Breast epithelium (tissue), 4 donors: ENCODE data around the gene LRP1. TPM values are rescaled to one million over a fixed set of nuclear protein-coding genes. Genes with fewer than 3 reads are reported as not detected.

ENCODE experiments used
- DNase-seq, 2 donors: peaks; one replicate each; pipeline ENCODE4 v3.0.0-alpha.2; 2019; ENCODE audit warnings: low spot score in 2 of 2
- H3K27ac ChIP-seq, 2 donors: fragments of 200-600 bp; sonication (generic) in 1 of 2; one replicate each; pipeline ENCODE4 v1.5.1; 2016 to 2019; ENCODE audit warnings: mild to moderate bottlenecking in 1 of 2
- H3K27me3 ChIP-seq, 2 donors: fragments of 200-600 bp; sonication (generic) in 1 of 2; one replicate each; pipeline versions ENCODE4 v1.5.1 to v1.6.0; 2017 to 2019; ENCODE audit warnings: control low read depth in 1 of 2, mild to moderate bottlenecking in 1 of 2
- H3K36me3 ChIP-seq: fragments of 200-600 bp; one replicate; pipeline ENCODE4 v1.5.1; 2019
- H3K4me1 ChIP-seq, 2 donors: fragments of 200-600 bp; sonication (generic); one replicate each; pipeline ENCODE4 v1.5.1; 2016 to 2019; ENCODE audit warnings: control low read depth in 1 of 2
- H3K4me3 ChIP-seq, 3 donors: fragments of 200-600 bp; sonication (generic); 1 replicate in 2 of 3; 2 replicates in 1 of 3; pipeline ENCODE4 v1.5.1; 2016 to 2019; ENCODE audit warnings: mild to moderate bottlenecking in 3 of 3, moderate library complexity in 2 of 3
- H3K9me3 ChIP-seq, 2 donors: fragments of 200-600 bp; sonication (generic) in 1 of 2; one replicate each; pipeline ENCODE4 v1.5.1; 2016 to 2019; ENCODE audit warnings: control low read depth in 1 of 2
- CTCF ChIP-seq, 3 donors: fragments of 450-650 bp; IDR thresholded peaks; one replicate each; pipeline ENCODE4 v1.5.1; 2016 to 2017; ENCODE audit warnings: antibody characterized with exemption in 3 of 3, mild to moderate bottlenecking in 3 of 3, moderate library complexity in 3 of 3
- POLR2A ChIP-seq: fragments of 450-650 bp; IDR thresholded peaks from one replicate; pipeline ENCODE4 v1.6.1; 2016; ENCODE audit warnings: antibody characterized with exemption, mild to moderate bottlenecking, moderate library complexity
- POLR2AphosphoS5 ChIP-seq, 3 donors: sonication (generic); formaldehyde crosslinking; IDR thresholded peaks; one replicate each; pipeline ENCODE4 v1.6.1; 2017; ENCODE audit warnings: antibody characterized with exemption in 3 of 3
- intact Hi-C: fragments of 100-400 bp; cut with DNase I; formaldehyde crosslinking; loops from one replicate; pipeline ENCODE4 v1.15.1; 2023; ENCODE audit warnings: low total_unique reads
- total RNA-seq, 3 donors: library from RNA; depleted of rRNA; stranded (reverse); fragments of >200 nt; gene quantifications; one replicate each; pipeline ENCODE4 v1.1.0, GENCODE V29; 2016

LRP1 gene
- total RNA-seq, 3 donors from 2014 or later, result 102 to 894 (median 240) TPM

- H3K4me3 ChIP-seq, result no peak overlapping the region
- H3K27ac ChIP-seq, result peak overlapping the region; percentile 61 to 89
- no peaks in the 10 kb centered on the region for H3K36me3 ChIP-seq
- H3K4me1 ChIP-seq, result no peaks in the 10 kb centered on the region
- H3K27me3 ChIP-seq, result no peaks in the 10 kb centered on the region
- intact Hi-C loops, result no loop called here
- no peaks in the 10 kb centered on the region for H3K9me3 ChIP-seq
- TF ChIP-seq POLR2AphosphoS5 (IDR thresholded peaks at IDR 0.05) (no peak), CTCF (IDR thresholded peaks at IDR 0.05) (no peak), POLR2A (no peak)
- DNase-seq, result no peak
These were observed 13.0 kb downstream of the LRP1 start for GRCh38 chr12:57141249-57141648.

- Histone ChIP-seq H3K36me3 (no peaks in the 10 kb centered on the region), H3K27ac (peak overlapping the region; percentile 61 to 89), H3K27me3 (no peaks in the 10 kb centered on the region), H3K9me3 (no peaks in the 10 kb centered on the region), H3K4me3 (peak overlapping the region in 1 of 3 donors; percentile 28), H3K4me1 (no peaks in the 10 kb centered on the region)
- TF ChIP-seq CTCF (IDR thresholded peaks at IDR 0.05) (no peak), POLR2A (no peak), POLR2AphosphoS5 (IDR thresholded peaks at IDR 0.05) (no peak)
- intact Hi-C loops, result no loop called here
- DNase-seq, result no peak
These were observed 13.8 kb downstream of the LRP1 start for GRCh38 chr12:57142121-57142520.

- Histone ChIP-seq H3K9me3 (no peaks in the 10 kb centered on the region), H3K4me1 (no peaks in the 10 kb centered on the region), H3K4me3 (peak overlapping the region in 1 of 3 donors; percentile 28), H3K27ac (peak overlapping the region; percentile 61 to 89), H3K27me3 (no peaks in the 10 kb centered on the region), H3K36me3 (no peaks in the 10 kb centered on the region)
- intact Hi-C loops, result no loop called here
- no peak for DNase-seq
- TF ChIP-seq CTCF (IDR thresholded peaks at IDR 0.05) (no peak), POLR2AphosphoS5 (IDR thresholded peaks at IDR 0.05) (no peak), POLR2A (no peak)
These were observed 14.4 kb downstream of the LRP1 start for GRCh38 chr12:57142727-57143126.

- no peaks in the 10 kb centered on the region for H3K27me3 ChIP-seq
- TF ChIP-seq POLR2AphosphoS5 (IDR thresholded peaks at IDR 0.05) (no peak), POLR2A (no peak), CTCF (IDR thresholded peaks at IDR 0.05) (no peak)
- peak overlapping the region; percentile 61 to 89 for H3K27ac ChIP-seq
- H3K4me1 ChIP-seq, result peaks cover 0 to under 1% of the 10 kb centered on the region in 2 donors
- no peaks in the 10 kb centered on the region for H3K36me3 ChIP-seq
- no peak overlapping the region for H3K4me3 ChIP-seq
- intact Hi-C loops, result no loop called here
- H3K9me3 ChIP-seq, result no peaks in the 10 kb centered on the region
- no peak for DNase-seq
These were observed 15.2 kb downstream of the LRP1 start for GRCh38 chr12:57143454-57143853.

GRCh38 chr12:57145460-57146059 lies 17.3 kb downstream of the LRP1 start:
- intact Hi-C loops, result no loop called here
- Histone ChIP-seq H3K4me3 (no peak overlapping the region), H3K36me3 (no peaks in the 10 kb centered on the region), H3K4me1 (peaks cover 3 to 7% of the 10 kb centered on the region in 2 donors), H3K9me3 (no peaks in the 10 kb centered on the region), H3K27ac (peak overlapping the region in 1 of 2 donors; percentile 88), H3K27me3 (no peaks in the 10 kb centered on the region)
- DNase-seq, result no peak
- TF ChIP-seq POLR2A, result no peak
- TF ChIP-seq POLR2AphosphoS5 (IDR thresholded peaks at IDR 0.05), result no peak
- TF ChIP-seq CTCF (IDR thresholded peaks at IDR 0.05), result no peak
